Aorta (tissue), 5 donors: Measurements from ENCODE around the gene PPARG. TPM values are rescaled to one million over a fixed set of nuclear protein-coding genes. Genes with fewer than 3 reads are reported as not detected.

Source experiments
- ATAC-seq: fragments of 200-7000 bp; cut with Tn5 transposase; one replicate; pipeline ENCODE4 v1.9.1; 2022; ENCODE audit warnings: moderate library complexity; ENCODE audit not compliant: low FRiP score
- DNase-seq, 2 donors: peaks; one replicate each; pipeline ENCODE4 v3.0.0-alpha.2; 2020
- H3K27ac ChIP-seq, 2 donors: one replicate each; pipeline ENCODE4 v1.5.1; 2013; ENCODE audit warnings: low read length in 2 of 2, mild to moderate bottlenecking in 2 of 2, moderate library complexity in 2 of 2, control low read depth in 1 of 2, inconsistent platforms in 1 of 2, low read depth in 1 of 2
- H3K27me3 ChIP-seq, 2 donors: one replicate each; pipeline ENCODE4 v1.6.1; 2013; ENCODE audit warnings: control low read depth in 1 of 2, low read length in 1 of 2, mild to moderate bottlenecking in 1 of 2, moderate library complexity in 1 of 2; ENCODE audit not compliant: insufficient read depth in 2 of 2, control insufficient read depth in 1 of 2
- H3K36me3 ChIP-seq, 2 donors: one replicate each; pipeline ENCODE4 v1.6.1; 2013; ENCODE audit warnings: control low read depth in 1 of 2, low read length in 1 of 2, mild to moderate bottlenecking in 1 of 2; ENCODE audit not compliant: insufficient read depth in 2 of 2, control insufficient read depth in 1 of 2
- H3K4me1 ChIP-seq, 2 donors: one replicate each; pipeline ENCODE4 v1.6.1; 2013; ENCODE audit warnings: low read length in 2 of 2, control low read depth in 1 of 2, mild to moderate bottlenecking in 1 of 2, moderate library complexity in 1 of 2; ENCODE audit not compliant: insufficient read depth in 2 of 2, control insufficient read depth in 1 of 2
- H3K4me3 ChIP-seq, 2 donors: one replicate each; pipeline ENCODE4 v1.5.1; 2013; ENCODE audit warnings: low read length in 2 of 2, control low read depth in 1 of 2, mild to moderate bottlenecking in 1 of 2
- H3K9me3 ChIP-seq: one replicate; pipeline ENCODE4 v1.6.1; 2013; ENCODE audit warnings: mild to moderate bottlenecking, low read length; ENCODE audit not compliant: control insufficient read depth
- WGBS, 2 donors: extraction: QIAGEN DNeasy Blood & Tissue Kit; methylation state at CpG; one replicate each; pipeline ENCODE4 v1.1.7; 2013; 5-methylcytosine and 5-hydroxymethylcytosine counted together
- intact Hi-C, 2 donors: fragments of 100-400 bp; cut with DNase I; formaldehyde crosslinking; loops; one replicate each; pipeline versions ENCODE4 v1.14.2 to v1.15.0; 2022
- polyA plus RNA-seq, 2 donors: library from polyadenylated mRNA; stranded (reverse); fragments of 200-250 nt; gene quantifications; one replicate each; pipeline ENCODE4 v1.2.3, GENCODE V29; 2013
- total RNA-seq, 2 donors: library from RNA; stranded (reverse); fragmentation: NEBNext Ultra II Directional; extraction: Animal tissue kit (Norgen Biotek cat#: 25700); gene quantifications; one replicate each; pipeline ENCODE4 v1.2.1, GENCODE V29; 2021
- donor health status: healthy with polysubstance abuse.
- donor health status: Bipolar disorder and iron deficiency.
- donor health status: DM: no; HTN: no; CAD: no.
- donor health status: DM: no; HTN: no; CAD: no.
- donor health status: DM: yes; HTN: yes; CAD: no.

PPARG gene
- total and polyA plus RNA-seq, 4 donors = 5.1 to 21.0 (median 17.5) TPM

GRCh38 chr3:12325586-12326515 is 37.0 kb downstream of the PPARG start:
- intact Hi-C loops = no loop called here
- ATAC-seq (no peak), DNase-seq (no peak)
- Histone ChIP-seq H3K27ac (no peak overlapping the region), H3K4me3 (no peak overlapping the region), H3K9me3 (no peaks in the 10 kb centered on the region), H3K36me3 (no peaks in the 10 kb centered on the region), H3K4me1 (no peaks in the 10 kb centered on the region), H3K27me3 (no peaks in the 10 kb centered on the region)
- WGBS, 2 donors = 69 to 76% methylated on average over 4 of the region's 4 CpGs

- no peaks in the 10 kb centered on the region for H3K36me3 ChIP-seq
- H3K4me1 ChIP-seq = no peaks in the 10 kb centered on the region
- no peaks in the 10 kb centered on the region for H3K9me3 ChIP-seq
- DNase-seq = no peak
- H3K4me3 ChIP-seq = no peak overlapping the region
- 76 to 78% methylated on average over 5 of the region's 5 CpGs for WGBS, 2 donors
- no peak for ATAC-seq
- H3K27ac ChIP-seq = no peak overlapping the region
- intact Hi-C loops = no loop called here
- no peaks in the 10 kb centered on the region for H3K27me3 ChIP-seq
Observed at GRCh38 chr3:12327021-12327420, 38.2 kb downstream of the PPARG start.

- H3K9me3 ChIP-seq = no peaks in the 10 kb centered on the region
- WGBS, 2 donors = 64 to 65% methylated on average over 8 of the region's 8 CpGs
- ATAC-seq = no peak
Observed at GRCh38 chr3:12328132-12328836, 39.4 kb downstream of the PPARG start.

GRCh38 chr3:12328837-12329462 is 40.1 kb downstream of the PPARG start:
- H3K27me3 ChIP-seq = no peaks in the 10 kb centered on the region
- H3K4me3 ChIP-seq = no peak overlapping the region
- no peaks in the 10 kb centered on the region for H3K36me3 ChIP-seq
- DNase-seq (no peak), ATAC-seq (no peak)
- intact Hi-C loops = no loop called here
- H3K4me1 ChIP-seq = no peaks in the 10 kb centered on the region
- no peaks in the 10 kb centered on the region for H3K9me3 ChIP-seq
- WGBS, 2 donors = 77 to 83% methylated on average over 3 of the region's 3 CpGs
- H3K27ac ChIP-seq = no peak overlapping the region

More at GRCh38 chr3:12328132-12328836, 39.4 kb downstream of the PPARG start:
- no peak for DNase-seq
- H3K4me3 ChIP-seq = no peak overlapping the region
- no peak overlapping the region for H3K27ac ChIP-seq
- intact Hi-C loops = no loop called here
- H3K4me1 ChIP-seq = no peaks in the 10 kb centered on the region
- no peaks in the 10 kb centered on the region for H3K36me3 ChIP-seq
- H3K27me3 ChIP-seq = no peaks in the 10 kb centered on the region

GRCh38 chr3:12334786-12335185 is 45.9 kb downstream of the PPARG start:
- Histone ChIP-seq H3K9me3 (no peaks in the 10 kb centered on the region), H3K27ac (no peak overlapping the region), H3K4me3 (no peak overlapping the region), H3K36me3 (no peaks in the 10 kb centered on the region), H3K4me1 (no peaks in the 10 kb centered on the region), H3K27me3 (no peaks in the 10 kb centered on the region)
- ATAC-seq (no peak), DNase-seq (no peak)
- intact Hi-C loops = no loop called here
- WGBS, 2 donors = 92 to 95% methylated on average over 3 of the region's 3 CpGs

- intact Hi-C loops = no loop called here
- Histone ChIP-seq H3K9me3 (no peaks in the 10 kb centered on the region), H3K4me1 (no peaks in the 10 kb centered on the region), H3K4me3 (no peak overlapping the region), H3K27ac (no peak overlapping the region), H3K36me3 (no peaks in the 10 kb centered on the region), H3K27me3 (no peaks in the 10 kb centered on the region)
- ATAC-seq (no peak), DNase-seq (no peak)
- WGBS, 2 donors = 46 to 49% methylated on average over 3 of the region's 3 CpGs
Observed at GRCh38 chr3:12335421-12335820, 46.6 kb downstream of the PPARG start.

- ATAC-seq (no peak), DNase-seq (no peak)
- no peaks in the 10 kb centered on the region for H3K27me3 ChIP-seq
- H3K27ac ChIP-seq = no peak overlapping the region
- no peaks in the 10 kb centered on the region for H3K9me3 ChIP-seq
- H3K36me3 ChIP-seq = no peaks in the 10 kb centered on the region
- no peaks in the 10 kb centered on the region for H3K4me1 ChIP-seq
- intact Hi-C loops = no loop called here
- WGBS, 2 donors = 81 to 83% methylated on average over 3 of the region's 3 CpGs
- no peak overlapping the region for H3K4me3 ChIP-seq
Observed at GRCh38 chr3:12336099-12336498, 47.2 kb downstream of the PPARG start.

GRCh38 chr3:12338595-12339546 is 50.0 kb downstream of the PPARG start:
- H3K4me1 ChIP-seq = no peaks in the 10 kb centered on the region
- WGBS, 2 donors = 64 to 73% methylated on average over 5 of the region's 5 CpGs
- ATAC-seq (no peak), DNase-seq (no peak)
- intact Hi-C loops = no loop called here
- no peak overlapping the region for H3K4me3 ChIP-seq
- no peak overlapping the region for H3K27ac ChIP-seq
- no peaks in the 10 kb centered on the region for H3K9me3 ChIP-seq
- H3K36me3 ChIP-seq = no peaks in the 10 kb centered on the region
- H3K27me3 ChIP-seq = no peaks in the 10 kb centered on the region
